C1 segment of cervical spinal cord (tissue), 14 donors: ENCODE data around the gene HHIP.

Experiments
- DNase-seq, 14 donors: peaks; one replicate each; lab custom pipeline; 2025; lab: John Stamatoyannopoulos, UW

HHIP gene

GRCh38 chr4:144705601-144706590, 59.9 kb downstream of the HHIP start:
- no peak for DNase-seq

GRCh38 chr4:144709159-144709558, 63.2 kb downstream of the HHIP start:
- no peak for DNase-seq

- peak in 6 of 14 donors; percentile 19 to 50 (median 28) for DNase-seq
Observed at GRCh38 chr4:144709793-144710525, 64.0 kb downstream of the HHIP start.

GRCh38 chr4:144710526-144710912, 64.6 kb downstream of the HHIP start:
- DNase-seq = no peak

GRCh38 chr4:144711700-144712456, 65.9 kb downstream of the HHIP start:
- no peak for DNase-seq

- no peak for DNase-seq
Observed at GRCh38 chr4:144712775-144713174, 66.8 kb downstream of the HHIP start.

GRCh38 chr4:144714166-144714565, 68.2 kb downstream of the HHIP start:
- no peak for DNase-seq

GRCh38 chr4:144715230-144715629, 69.3 kb downstream of the HHIP start:
- DNase-seq = no peak

- DNase-seq = no peak
Observed at GRCh38 chr4:144716778-144717177, 70.8 kb downstream of the HHIP start.

- no peak for DNase-seq
Observed at GRCh38 chr4:144718958-144719512, 73.1 kb downstream of the HHIP start.

- DNase-seq = no peak
Observed at GRCh38 chr4:144720491-144720890, 74.5 kb downstream of the HHIP start.

- DNase-seq = no peak
Observed at GRCh38 chr4:144721994-144722393, 76.0 kb downstream of the HHIP start.

- no peak for DNase-seq
Observed at GRCh38 chr4:144723471-144723870, 77.5 kb downstream of the HHIP start.

- DNase-seq = no peak
Observed at GRCh38 chr4:144729175-144729574, 83.2 kb downstream of the HHIP start.

- no peak for DNase-seq
Observed at GRCh38 chr4:144732584-144733428, 86.8 kb downstream of the HHIP start.

GRCh38 chr4:144733566-144733965, 87.6 kb downstream of the HHIP start:
- no peak for DNase-seq

- DNase-seq = no peak
Observed at GRCh38 chr4:144734522-144734921, 88.6 kb downstream of the HHIP start.

GRCh38 chr4:144738649-144739048, 92.7 kb downstream of the HHIP start:
- DNase-seq = no peak

- no peak for DNase-seq
Observed at GRCh38 chr4:144739511-144740033, 93.6 kb downstream of the HHIP start.

- no peak for DNase-seq
Observed at GRCh38 chr4:144740316-144740715, 94.4 kb downstream of the HHIP start.
